H1 (cell line): ENCODE data around the gene MYRF.

ENCODE experiments used
- BACH1 ChIP-seq: IDR thresholded peaks from 2 replicates; pipeline ENCODE4 v1.6.1; 2012; ENCODE audit warnings: low read length, improper control_type of control experiment
- CEBPB ChIP-seq: IDR thresholded peaks from 2 replicates; pipeline ENCODE4 v1.6.1; 2012; ENCODE audit warnings: low read depth, low read length
- CHD1 ChIP-seq: IDR thresholded peaks from 2 replicates; pipeline ENCODE4 v1.6.1; 2012; ENCODE audit warnings: low read depth, low read length, improper control_type of control experiment
- EGR1 ChIP-seq: IDR thresholded peaks from 2 replicates; pipeline ENCODE4 v1.6.1; 2011; ENCODE audit warnings: low read depth, low read length, borderline replicate concordance
- EP300 ChIP-seq, 2 experiments: IDR thresholded peaks; 1 replicate in 1 of 2; 2 replicates in 1 of 2; pipeline ENCODE4 v1.6.1; 2011 to 2012; ENCODE audit warnings: low read depth in 2 of 2, low read length in 2 of 2, mild to moderate bottlenecking in 2 of 2, borderline replicate concordance in 1 of 2, inconsistent platforms in 1 of 2, moderate library complexity in 1 of 2
- JUN ChIP-seq: IDR thresholded peaks from 2 replicates; pipeline ENCODE4 v1.6.1; 2011; ENCODE audit warnings: low read depth, mild to moderate bottlenecking, improper control_type of control experiment, low read length
- POLR2AphosphoS5 ChIP-seq: IDR thresholded peaks from 2 replicates; pipeline ENCODE4 v1.6.1; 2011; ENCODE audit warnings: low read depth, low read length
- RFX5 ChIP-seq: IDR thresholded peaks from 2 replicates; pipeline ENCODE4 v1.6.1; 2011; ENCODE audit warnings: low read depth, low read length, improper control_type of control experiment, borderline replicate concordance
- SIX5 ChIP-seq: IDR thresholded peaks from 2 replicates; pipeline ENCODE4 v1.6.1; 2011; ENCODE audit warnings: mild to moderate bottlenecking, low read depth, low read length
- SP2 ChIP-seq: IDR thresholded peaks from 2 replicates; pipeline ENCODE4 v1.6.1; 2012; ENCODE audit warnings: mild to moderate bottlenecking, low read length, inconsistent platforms
- TF ChIP-seq, protein P1 (sequence below), 3 experiments: IDR thresholded peaks; 1 replicate in 2 of 3; 2 replicates in 1 of 3; pipeline versions ENCODE4 v1.5.1 to v1.6.1; 2011; ENCODE audit warnings: low read length in 3 of 3, mild to moderate bottlenecking in 3 of 3, inconsistent platforms in 2 of 3, low read depth in 1 of 3, moderate library complexity in 1 of 3; ENCODE audit not compliant: insufficient read depth in 1 of 3; ENCODE audit errors: control extremely low read depth in 1 of 3

DNA sequence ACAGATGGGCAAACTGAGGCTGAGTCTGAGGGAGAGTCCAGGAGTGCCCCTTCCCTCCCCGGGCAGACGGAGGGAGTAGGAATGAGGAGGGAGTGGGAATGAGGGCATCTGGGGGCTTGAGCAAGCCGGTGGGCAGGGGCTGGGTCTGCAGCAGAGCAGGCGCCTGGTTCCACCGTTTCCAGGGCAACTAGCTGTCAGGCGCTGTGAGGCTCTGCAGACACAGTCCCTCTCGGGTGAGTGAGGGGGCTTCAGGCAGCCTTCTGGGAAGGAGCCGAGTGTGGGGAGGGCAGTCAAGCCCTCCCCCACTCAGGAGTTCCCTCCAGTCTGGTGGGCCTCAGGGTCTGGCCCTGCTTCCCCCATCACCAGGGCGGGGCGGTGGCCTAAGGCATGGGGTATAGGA, 20.9 kb downstream of the MYRF start:
- TF ChIP-seq, protein P1, sequence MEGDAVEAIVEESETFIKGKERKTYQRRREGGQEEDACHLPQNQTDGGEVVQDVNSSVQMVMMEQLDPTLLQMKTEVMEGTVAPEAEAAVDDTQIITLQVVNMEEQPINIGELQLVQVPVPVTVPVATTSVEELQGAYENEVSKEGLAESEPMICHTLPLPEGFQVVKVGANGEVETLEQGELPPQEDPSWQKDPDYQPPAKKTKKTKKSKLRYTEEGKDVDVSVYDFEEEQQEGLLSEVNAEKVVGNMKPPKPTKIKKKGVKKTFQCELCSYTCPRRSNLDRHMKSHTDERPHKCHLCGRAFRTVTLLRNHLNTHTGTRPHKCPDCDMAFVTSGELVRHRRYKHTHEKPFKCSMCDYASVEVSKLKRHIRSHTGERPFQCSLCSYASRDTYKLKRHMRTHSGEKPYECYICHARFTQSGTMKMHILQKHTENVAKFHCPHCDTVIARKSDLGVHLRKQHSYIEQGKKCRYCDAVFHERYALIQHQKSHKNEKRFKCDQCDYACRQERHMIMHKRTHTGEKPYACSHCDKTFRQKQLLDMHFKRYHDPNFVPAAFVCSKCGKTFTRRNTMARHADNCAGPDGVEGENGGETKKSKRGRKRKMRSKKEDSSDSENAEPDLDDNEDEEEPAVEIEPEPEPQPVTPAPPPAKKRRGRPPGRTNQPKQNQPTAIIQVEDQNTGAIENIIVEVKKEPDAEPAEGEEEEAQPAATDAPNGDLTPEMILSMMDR (IDR thresholded peaks at IDR 0.05; ENCODE audit: control extremely low read depth in 1 of 3, insufficient read depth in 1 of 3, low read depth in 1 of 3, low read length in 3 of 3) = no peak
- no peak for TF ChIP-seq SIX5
- TF ChIP-seq SP2 = no peak
- no peak for TF ChIP-seq POLR2AphosphoS5
- no peak for TF ChIP-seq EGR1
- TF ChIP-seq JUN = no peak
- TF ChIP-seq RFX5 = no peak
- TF ChIP-seq CEBPB = no peak
- no peak for TF ChIP-seq EP300 (IDR thresholded peaks at IDR 0.05; ENCODE audit: borderline replicate concordance in 1 of 2, low read depth in 2 of 2, low read length in 2 of 2)
- no peak for TF ChIP-seq BACH1
- no peak for TF ChIP-seq CHD1
